Small intestine (tissue), 7 donors: ENCODE results near the gene CREBRF. TPM values are rescaled to one million over a fixed set of nuclear protein-coding genes. Genes with fewer than 3 reads are reported as not detected.
"Not testable (repeated sequence)": the region's sequence is repeated elsewhere in the genome, so short reads cannot be mapped to it uniquely, and the experiment has no call there.

Experiments
- DNase-seq, 2 donors: peaks; one replicate each; pipeline versions ENCODE4 v3.0.0 to v3.0.0-alpha.2; 2013
- FAIRE-seq: peaks from 2 replicates; lab custom pipeline; 2012; peaks lifted over from hg19 to GRCh38; lab: Jason Lieb, UNC
- H3K27ac ChIP-seq, 3 donors: one replicate each; pipeline ENCODE4 v1.5.1; 2013; ENCODE audit warnings: low read length in 2 of 3, mild to moderate bottlenecking in 2 of 3, control low read depth in 1 of 3, inconsistent platforms in 1 of 3, low read depth in 1 of 3, moderate library complexity in 1 of 3
- H3K27me3 ChIP-seq, 3 donors: one replicate each; pipeline ENCODE4 v1.6.1; 2013; ENCODE audit warnings: low read length in 3 of 3, inconsistent platforms in 1 of 3; ENCODE audit not compliant: control insufficient read depth in 3 of 3, insufficient read depth in 3 of 3
- H3K36me3 ChIP-seq, 3 donors: one replicate each; pipeline ENCODE4 v1.6.1; 2013; ENCODE audit warnings: low read length in 3 of 3, inconsistent platforms in 1 of 3, low read depth in 1 of 3, mild to moderate bottlenecking in 1 of 3, moderate library complexity in 1 of 3; ENCODE audit not compliant: control insufficient read depth in 3 of 3, insufficient read depth in 2 of 3
- H3K4me1 ChIP-seq, 3 donors: one replicate each; pipeline ENCODE4 v1.6.1; 2013; ENCODE audit warnings: low read length in 2 of 3, inconsistent platforms in 1 of 3, low read depth in 1 of 3, mild to moderate bottlenecking in 1 of 3, moderate library complexity in 1 of 3; ENCODE audit not compliant: control insufficient read depth in 3 of 3, insufficient read depth in 2 of 3
- H3K4me3 ChIP-seq, 3 donors: one replicate each; pipeline ENCODE4 v1.5.1; 2013; ENCODE audit warnings: low read length in 3 of 3, control low read depth in 1 of 3, inconsistent platforms in 1 of 3, low read depth in 1 of 3, mild to moderate bottlenecking in 1 of 3, moderate library complexity in 1 of 3
- H3K9me3 ChIP-seq, 2 donors: one replicate each; pipeline ENCODE4 v1.6.1; 2013; ENCODE audit warnings: low read depth in 1 of 2, low read length in 1 of 2; ENCODE audit not compliant: control insufficient read depth in 2 of 2, insufficient read depth in 1 of 2
- WGBS, 3 donors: extraction: QIAGEN DNeasy Blood & Tissue Kit; methylation state at CpG; one replicate each; pipeline ENCODE4 v1.1.7; 2013; 5-methylcytosine and 5-hydroxymethylcytosine counted together
- polyA plus RNA-seq, 4 donors: library from polyadenylated mRNA; stranded (reverse) in 3 of 4; unstranded in 1 of 4; fragments of 200-250 nt in 3 of 4; fragments of 120-200 nt in 1 of 4; gene quantifications; one replicate each; pipeline versions ENCODE4 v1.2.1 to v1.2.3, GENCODE V29; 2013
- donor health status: healthy with polysubstance abuse.
- donor health status: control.
- donor health status: control.
- donor health status: Bipolar disorder and iron deficiency.
- donor health status: healthy.

CREBRF gene
- polyA plus RNA-seq, 4 donors = 3.8 to 26.0 (median 6.1) TPM

DNA sequence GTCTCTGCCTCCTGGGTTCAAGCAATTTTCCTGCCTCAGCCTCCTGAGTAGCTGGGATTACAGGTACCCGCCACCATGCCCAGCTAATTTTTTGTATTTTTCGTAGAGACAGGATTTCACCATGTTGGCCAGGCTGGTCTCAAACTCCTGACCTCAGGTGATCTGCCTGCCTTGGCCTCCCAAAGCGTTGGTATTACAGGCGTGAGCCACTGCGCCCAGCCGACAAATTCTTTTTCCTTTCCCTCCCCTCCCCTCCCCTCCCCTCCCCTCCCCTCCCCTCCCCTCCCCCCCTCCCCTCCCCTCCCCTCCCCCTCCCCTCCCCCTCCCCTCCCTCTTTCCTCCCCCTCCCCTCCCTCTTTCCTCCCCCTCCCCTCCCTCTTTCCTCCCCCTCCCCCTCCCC lies 76.0 kb downstream of the CREBRF start:
- H3K36me3 ChIP-seq = peaks cover 2 to 12% (median 8%) of the 10 kb centered on the region in 3 donors

GRCh38 chr5:173138707-173139106 lies 82.6 kb downstream of the CREBRF start:
- Histone ChIP-seq H3K36me3 (no peaks in the 10 kb centered on the region), H3K4me3 (no peak overlapping the region), H3K27me3 (no peaks in the 10 kb centered on the region), H3K27ac (no peak overlapping the region), H3K4me1 (no peaks in the 10 kb centered on the region), H3K9me3 (no peaks in the 10 kb centered on the region)
- FAIRE-seq (no peak), DNase-seq (no peak)
- WGBS, 3 donors = 96% methylated on average over 3 of the region's 3 CpGs

More for the DNA sequence above, 76.0 kb downstream of the CREBRF start:
- 96% methylated on average over 5 to 6 of the region's 6 CpGs for WGBS, 3 donors
- H3K9me3 ChIP-seq, DNase-seq, FAIRE-seq, H3K27me3 ChIP-seq, H3K4me1 ChIP-seq, H3K4me3 ChIP-seq, H3K27ac ChIP-seq: not testable (repeated sequence)

GRCh38 chr5:173139631-173140030 lies 83.5 kb downstream of the CREBRF start:
- Histone ChIP-seq H3K27me3 (no peaks in the 10 kb centered on the region), H3K36me3 (no peaks in the 10 kb centered on the region), H3K27ac (no peak overlapping the region), H3K9me3 (no peaks in the 10 kb centered on the region), H3K4me1 (no peaks in the 10 kb centered on the region), H3K4me3 (no peak overlapping the region)
- WGBS, 3 donors = 79 to 94% (median 92%) methylated on average over 1 of the region's 1 CpG
- DNase-seq (no peak), FAIRE-seq (no peak)

- H3K27ac ChIP-seq = no peak overlapping the region
- FAIRE-seq (no peak), DNase-seq (no peak)
- H3K36me3 ChIP-seq = no peaks in the 10 kb centered on the region
- no peaks in the 10 kb centered on the region for H3K4me1 ChIP-seq
- no peaks in the 10 kb centered on the region for H3K9me3 ChIP-seq
- H3K27me3 ChIP-seq = no peaks in the 10 kb centered on the region
- 60 to 76% (median 64%) methylated on average over 3 to 4 of the region's 4 CpGs for WGBS, 3 donors
- H3K4me3 ChIP-seq = no peak overlapping the region
Observed at GRCh38 chr5:173140769-173141168, 84.6 kb downstream of the CREBRF start.

DNA sequence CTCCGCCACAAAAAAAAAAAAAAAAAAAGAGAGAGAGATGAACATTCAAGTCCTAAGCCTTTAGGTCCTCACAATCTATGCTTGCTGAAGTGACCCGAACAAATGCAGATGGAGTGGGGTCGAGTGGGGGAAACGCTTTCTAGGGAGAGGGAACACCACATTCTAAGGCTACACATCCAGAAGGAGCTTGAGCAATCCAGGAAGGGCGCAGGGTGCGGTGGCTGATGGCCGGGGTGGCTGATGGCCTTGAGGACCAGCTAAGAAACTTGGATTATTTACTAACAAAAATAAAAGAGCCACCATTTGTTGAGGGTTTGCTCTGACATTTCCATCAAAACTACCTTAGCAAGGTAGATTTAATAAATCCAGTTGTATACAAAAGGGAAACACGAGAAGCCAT lies 87.4 kb downstream of the CREBRF start:
- no peaks in the 10 kb centered on the region for H3K9me3 ChIP-seq

DNA sequence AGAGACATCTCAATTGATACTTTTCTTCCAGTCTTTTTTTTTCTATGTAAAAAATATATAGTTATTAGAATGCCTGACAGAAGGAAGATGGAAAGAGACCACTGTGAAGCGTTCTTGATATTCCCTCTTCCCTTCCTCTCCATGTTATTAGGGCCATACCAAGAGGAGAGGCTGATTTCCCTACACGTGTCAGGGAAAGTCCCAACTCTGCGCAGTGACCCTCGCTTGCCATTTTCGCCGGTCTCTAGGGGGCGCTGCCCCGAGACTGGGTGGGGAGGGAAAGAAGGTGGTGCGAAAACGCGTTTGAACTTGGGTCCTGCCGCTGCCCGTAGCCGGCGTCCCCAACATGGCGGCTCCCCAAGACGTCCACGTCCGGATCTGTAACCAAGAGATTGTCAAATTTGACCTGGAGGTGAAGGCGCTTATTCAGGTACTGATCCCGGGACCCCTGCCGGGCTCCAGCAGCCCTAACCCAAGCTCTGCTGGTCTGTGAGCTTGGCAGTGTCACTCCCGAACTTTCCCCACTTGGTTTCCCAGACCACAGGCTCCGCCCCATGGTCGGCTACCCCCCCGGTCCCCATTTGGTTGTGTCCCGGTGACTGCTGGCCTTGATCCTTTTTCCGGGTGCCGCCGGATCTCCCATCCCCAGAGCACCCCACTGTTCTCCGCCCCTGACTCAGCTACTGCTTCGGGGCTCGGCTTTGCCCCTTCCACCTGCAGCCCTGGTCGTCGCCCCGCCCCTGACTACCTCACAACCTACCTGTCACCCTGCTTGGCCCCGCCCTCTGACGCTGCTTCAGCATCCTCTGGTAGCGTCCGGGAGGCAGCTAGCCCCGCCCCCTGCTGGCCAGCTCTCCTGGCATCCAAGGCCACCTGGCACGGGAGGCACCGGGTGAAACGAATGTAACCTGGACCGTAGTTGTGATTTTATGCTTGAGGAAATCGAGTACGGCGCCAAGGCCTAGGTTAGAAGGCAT lies 88.3 kb downstream of the CREBRF start, which contains the start of gene BNIP1:
BNIP1 (plus strand) TSS at position 332 of the 977 bp plus-strand sequence; CDS start at position 347, 15 bp downstream.
- no peaks in the 10 kb centered on the region for H3K4me1 ChIP-seq
- DNase-seq (peak; percentile 99 to 100), FAIRE-seq (no peak)
- H3K36me3 ChIP-seq = peaks cover 0 to 13% (median 9%) of the 10 kb centered on the region in 3 donors
- H3K9me3 ChIP-seq = no peaks in the 10 kb centered on the region
- H3K27me3 ChIP-seq = no peaks in the 10 kb centered on the region
- peak within 1 kb of the TSS; percentile 68 to 99 (median 93) for H3K27ac ChIP-seq
- peak within 1 kb of the TSS; percentile 67 to 98 (median 87) for H3K4me3 ChIP-seq
- 0 to 1% (median 0%) methylated on average over 48 of the region's 48 CpGs for WGBS, 3 donors

More for the DNA sequence above, 87.4 kb downstream of the CREBRF start:
- no peak overlapping the region for H3K4me3 ChIP-seq
- no peak overlapping the region for H3K27ac ChIP-seq
- peaks cover 0 to 8% (median 5%) of the 10 kb centered on the region in 3 donors for H3K36me3 ChIP-seq
- WGBS, 3 donors = 83 to 91% (median 89%) methylated on average over 8 of the region's 8 CpGs
- no peaks in the 10 kb centered on the region for H3K27me3 ChIP-seq
- no peaks in the 10 kb centered on the region for H3K4me1 ChIP-seq
- DNase-seq (no peak), FAIRE-seq (no peak)

- H3K4me1 ChIP-seq = no peaks in the 10 kb centered on the region
- peaks cover 2 to 17% (median 13%) of the 10 kb centered on the region in 3 donors for H3K36me3 ChIP-seq
- H3K27ac ChIP-seq = no peak overlapping the region
- FAIRE-seq (no peak), DNase-seq (no peak)
- WGBS, 3 donors = 68 to 87% (median 69%) methylated on average over 2 of the region's 2 CpGs
- H3K4me3 ChIP-seq = no peak overlapping the region
- no peaks in the 10 kb centered on the region for H3K27me3 ChIP-seq
- no peaks in the 10 kb centered on the region for H3K9me3 ChIP-seq
Observed at GRCh38 chr5:173148354-173148753, 92.2 kb downstream of the CREBRF start.

DNA sequence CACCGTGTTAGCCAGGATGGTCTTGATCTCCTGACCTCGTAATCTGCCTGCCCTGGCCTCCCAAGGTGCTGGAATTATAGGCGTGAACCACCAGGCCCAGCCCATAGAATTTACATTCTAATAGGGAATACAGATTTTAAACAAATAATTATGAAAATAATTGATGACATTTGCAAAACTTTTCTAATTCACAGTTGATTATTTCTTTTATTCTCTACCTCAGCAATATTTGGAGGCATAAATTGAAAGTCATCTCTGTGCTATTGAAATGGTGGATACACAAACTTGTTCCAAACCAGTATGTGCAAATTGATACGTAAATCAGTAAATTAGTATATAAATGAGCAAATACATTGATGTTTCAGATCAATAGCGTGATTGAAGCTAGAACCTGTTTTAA lies 96.4 kb downstream of the CREBRF start:
- WGBS, 3 donors = 92 to 95% (median 94%) methylated on average over 5 of the region's 5 CpGs
- Histone ChIP-seq H3K4me1 (no peaks in the 10 kb centered on the region), H3K4me3 (no peak overlapping the region), H3K27ac (no peak overlapping the region), H3K9me3 (no peaks in the 10 kb centered on the region), H3K27me3 (no peaks in the 10 kb centered on the region), H3K36me3 (peaks cover 9 to 37% (median 14%) of the 10 kb centered on the region in 3 donors)
- DNase-seq (no peak), FAIRE-seq (no peak)
